ENCODE data around the gene ATG13. TPM values are rescaled to one million over a fixed set of nuclear protein-coding genes. Genes with fewer than 3 reads are reported as not detected.
A peak's percentile ranks its signal among the peaks of the same experiment; 100 is the strongest.
"Not testable (repeated sequence)": the region's sequence is repeated elsewhere in the genome, so short reads cannot be mapped to it uniquely, and the experiment has no call there.

The ATG13 gene
- total and polyA plus RNA-seq, 4 donors = 36.3 to 49.9 (median 41.2) TPM

DNA sequence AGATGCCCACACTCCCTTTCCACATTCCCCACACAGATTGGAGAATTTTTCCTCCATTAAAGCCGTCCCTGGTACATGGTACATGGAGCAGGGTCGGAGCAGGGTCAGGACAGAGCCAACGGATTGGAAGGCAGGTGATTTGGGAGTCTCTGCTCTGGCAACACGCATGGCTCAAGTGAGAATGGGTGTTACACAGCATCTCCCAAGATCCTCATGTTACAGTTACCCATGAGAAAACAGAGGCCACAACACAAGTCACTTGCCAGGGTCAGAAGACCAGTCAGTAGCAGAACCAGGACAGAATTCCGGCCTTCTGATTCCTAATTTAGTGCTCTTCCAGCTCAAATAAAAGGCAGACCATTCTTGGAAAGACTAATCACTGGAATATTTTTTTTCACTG, 94.0 kb downstream of the ATG13 start:
- 81% methylated on average over 5 of the region's 5 CpGs for WGBS
- Histone ChIP-seq H3K27ac (ENCODE audit: low read depth in 1 of 2, low read length in 2 of 2) (peak overlapping the region; percentile 85 to 92), H3K36me3 (ENCODE audit: control insufficient read depth in 4 of 4, insufficient read depth in 3 of 4, low read depth in 1 of 4, low read length in 3 of 4) (peaks cover 0 to 8% (median 4%) of the 10 kb centered on the region in 4 donors), H3K4me3 (ENCODE audit: low read depth in 1 of 3, low read length in 3 of 3) (no peak overlapping the region), H3K27me3 (ENCODE audit: control insufficient read depth in 4 of 4, insufficient read depth in 4 of 4, low read length in 3 of 4) (no peaks in the 10 kb centered on the region), H3K9ac (ENCODE audit: low read depth in 1 of 2, low read length in 2 of 2) (no peak overlapping the region), H3K4me1 (ENCODE audit: control insufficient read depth in 4 of 4, insufficient read depth in 4 of 4, low read length in 3 of 4) (peaks cover 0 to 13% (median 5%) of the 10 kb centered on the region in 4 donors), H3K9me3 (ENCODE audit: control insufficient read depth in 4 of 4, low read length in 3 of 4) (no peaks in the 10 kb centered on the region)
- DNase-seq (ENCODE audit: low spot score) = no peak
- TF ChIP-seq SP1 (IDR thresholded peaks at IDR 0.05) (no peak), YY1 (IDR thresholded peaks at IDR 0.05) (no peak), RXRA (IDR thresholded peaks at IDR 0.05) (no peak), MAX (IDR thresholded peaks at IDR 0.05) (no peak), TAF1 (conservative IDR thresholded peaks at IDR 0.05) (no peak), JUND (IDR thresholded peaks at IDR 0.05) (no peak), CTCF (IDR thresholded peaks at IDR 0.05; ENCODE audit: low read depth, low read length, missing input control) (no peak), NR2F2 (IDR thresholded peaks at IDR 0.05) (no peak), HNF4A (conservative IDR thresholded peaks at IDR 0.05) (no peak)
- TF ChIP-seq, protein P1, sequence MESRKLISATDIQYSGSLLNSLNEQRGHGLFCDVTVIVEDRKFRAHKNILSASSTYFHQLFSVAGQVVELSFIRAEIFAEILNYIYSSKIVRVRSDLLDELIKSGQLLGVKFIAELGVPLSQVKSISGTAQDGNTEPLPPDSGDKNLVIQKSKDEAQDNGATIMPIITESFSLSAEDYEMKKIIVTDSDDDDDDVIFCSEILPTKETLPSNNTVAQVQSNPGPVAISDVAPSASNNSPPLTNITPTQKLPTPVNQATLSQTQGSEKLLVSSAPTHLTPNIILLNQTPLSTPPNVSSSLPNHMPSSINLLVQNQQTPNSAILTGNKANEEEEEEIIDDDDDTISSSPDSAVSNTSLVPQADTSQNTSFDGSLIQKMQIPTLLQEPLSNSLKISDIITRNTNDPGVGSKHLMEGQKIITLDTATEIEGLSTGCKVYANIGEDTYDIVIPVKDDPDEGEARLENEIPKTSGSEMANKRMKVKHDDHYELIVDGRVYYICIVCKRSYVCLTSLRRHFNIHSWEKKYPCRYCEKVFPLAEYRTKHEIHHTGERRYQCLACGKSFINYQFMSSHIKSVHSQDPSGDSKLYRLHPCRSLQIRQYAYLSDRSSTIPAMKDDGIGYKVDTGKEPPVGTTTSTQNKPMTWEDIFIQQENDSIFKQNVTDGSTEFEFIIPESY (IDR thresholded peaks at IDR 0.05) = no peak

DNA sequence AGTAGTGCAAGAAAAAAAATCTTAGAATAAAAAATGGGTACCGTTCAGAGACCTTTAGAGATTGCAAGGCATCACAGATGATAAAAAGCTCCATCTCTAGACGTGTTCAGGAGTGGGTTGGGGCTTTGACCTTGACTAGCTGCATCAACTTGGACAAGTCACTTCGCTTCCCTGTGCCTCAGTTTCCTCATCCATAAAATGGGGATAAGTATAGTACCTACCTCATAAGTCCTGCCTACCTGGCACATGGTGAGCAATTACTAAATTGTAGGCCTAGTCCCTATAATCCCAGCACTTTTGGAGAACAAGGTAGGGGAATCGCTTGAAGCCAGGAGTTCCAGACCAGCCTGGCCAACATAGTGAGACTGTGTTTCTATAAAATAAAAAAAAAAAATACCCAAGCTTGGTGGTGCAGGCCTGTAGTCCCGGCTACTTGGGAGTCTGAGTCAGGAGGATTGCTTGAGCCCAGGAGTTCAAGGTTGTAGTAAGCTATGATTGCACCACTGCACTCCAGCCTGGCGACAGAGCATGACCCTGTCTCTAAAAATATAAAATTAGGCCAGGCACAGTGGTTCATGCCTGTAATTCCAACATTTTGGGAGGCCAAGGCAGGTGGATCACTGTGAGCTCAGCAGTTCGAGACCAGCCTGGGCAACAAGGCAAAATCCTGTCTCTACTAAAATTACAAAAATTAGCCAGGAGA, 95.7 kb downstream of the ATG13 start:
- Histone ChIP-seq H3K4me1 (ENCODE audit: control insufficient read depth in 4 of 4, insufficient read depth in 4 of 4, low read length in 3 of 4) (peaks cover 0 to 14% (median 8%) of the 10 kb centered on the region in 4 donors), H3K4me3 (ENCODE audit: low read depth in 1 of 3, low read length in 3 of 3) (no peak overlapping the region), H3K36me3 (ENCODE audit: control insufficient read depth in 4 of 4, insufficient read depth in 3 of 4, low read depth in 1 of 4, low read length in 3 of 4) (no peaks in the 10 kb centered on the region), H3K27ac (ENCODE audit: low read depth in 1 of 2, low read length in 2 of 2) (peak overlapping the region; percentile 55 to 78), H3K9ac (ENCODE audit: low read depth in 1 of 2, low read length in 2 of 2) (no peak overlapping the region), H3K9me3 (ENCODE audit: control insufficient read depth in 4 of 4, low read length in 3 of 4) (no peaks in the 10 kb centered on the region), H3K27me3 (ENCODE audit: control insufficient read depth in 4 of 4, insufficient read depth in 4 of 4, low read length in 3 of 4) (no peaks in the 10 kb centered on the region)
- 82% methylated on average over 7 of the region's 7 CpGs for WGBS
- DNase-seq (ENCODE audit: low spot score) = no peak
- TF ChIP-seq GABPA (IDR thresholded peaks at IDR 0.05 in 1 of 2, conservative IDR thresholded peaks at IDR 0.05 in 1 of 2) = no peak
- peak; percentile 12 to 24 for TF ChIP-seq HNF4A (conservative IDR thresholded peaks at IDR 0.05)
- TF ChIP-seq JUND (IDR thresholded peaks at IDR 0.05) = no peak
- peak; percentile 33 to 37 for TF ChIP-seq RXRA (IDR thresholded peaks at IDR 0.05)

DNA sequence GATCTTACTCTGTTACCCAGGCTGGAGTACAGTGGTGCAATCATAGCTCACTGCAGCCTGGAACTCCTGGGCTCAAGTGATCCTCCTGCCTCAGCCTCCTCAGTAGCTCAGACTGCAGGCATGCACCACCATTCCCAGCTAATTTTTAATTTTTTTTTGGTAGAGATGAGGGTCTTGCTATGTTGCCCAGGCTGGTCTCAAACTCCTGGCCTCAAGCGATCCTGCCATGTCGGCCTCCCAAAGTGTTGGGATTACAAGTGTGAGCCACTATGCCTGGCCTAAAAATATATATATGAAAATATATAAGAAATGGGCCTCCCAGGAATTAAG, 100.4 kb downstream of the ATG13 start:
- H3K9me3 ChIP-seq (ENCODE audit: control insufficient read depth in 4 of 4, low read length in 3 of 4); H3K9ac ChIP-seq (ENCODE audit: low read depth in 1 of 2, low read length in 2 of 2); H3K36me3 ChIP-seq (ENCODE audit: control insufficient read depth in 4 of 4, insufficient read depth in 3 of 4, low read depth in 1 of 4, low read length in 3 of 4); DNase-seq (ENCODE audit: low spot score); H3K4me3 ChIP-seq (ENCODE audit: low read depth in 1 of 3, low read length in 3 of 3); H3K27me3 ChIP-seq (ENCODE audit: control insufficient read depth in 4 of 4, insufficient read depth in 4 of 4, low read length in 3 of 4): not testable (repeated sequence)
- Histone ChIP-seq H3K27ac (ENCODE audit: low read depth in 1 of 2, low read length in 2 of 2) (peak overlapping the region; percentile 84 to 99), H3K4me1 (ENCODE audit: control insufficient read depth in 4 of 4, insufficient read depth in 4 of 4, low read length in 3 of 4) (peaks cover 5 to 32% (median 20%) of the 10 kb centered on the region in 4 donors)
- WGBS = 71% methylated on average over 2 of the region's 2 CpGs

Measured in liver (tissue), 9 donors.